ENCODE data around the gene CTNNBIP1. TPM values are rescaled to one million over a fixed set of nuclear protein-coding genes. Genes with fewer than 3 reads are reported as not detected.
A peak's percentile ranks its signal among the peaks of the same experiment; 100 is the strongest.

The CTNNBIP1 gene
- total RNA-seq, 6 experiments from 2014 or later, result 19.7 to 25.5 (median 21.4) TPM

DNA sequence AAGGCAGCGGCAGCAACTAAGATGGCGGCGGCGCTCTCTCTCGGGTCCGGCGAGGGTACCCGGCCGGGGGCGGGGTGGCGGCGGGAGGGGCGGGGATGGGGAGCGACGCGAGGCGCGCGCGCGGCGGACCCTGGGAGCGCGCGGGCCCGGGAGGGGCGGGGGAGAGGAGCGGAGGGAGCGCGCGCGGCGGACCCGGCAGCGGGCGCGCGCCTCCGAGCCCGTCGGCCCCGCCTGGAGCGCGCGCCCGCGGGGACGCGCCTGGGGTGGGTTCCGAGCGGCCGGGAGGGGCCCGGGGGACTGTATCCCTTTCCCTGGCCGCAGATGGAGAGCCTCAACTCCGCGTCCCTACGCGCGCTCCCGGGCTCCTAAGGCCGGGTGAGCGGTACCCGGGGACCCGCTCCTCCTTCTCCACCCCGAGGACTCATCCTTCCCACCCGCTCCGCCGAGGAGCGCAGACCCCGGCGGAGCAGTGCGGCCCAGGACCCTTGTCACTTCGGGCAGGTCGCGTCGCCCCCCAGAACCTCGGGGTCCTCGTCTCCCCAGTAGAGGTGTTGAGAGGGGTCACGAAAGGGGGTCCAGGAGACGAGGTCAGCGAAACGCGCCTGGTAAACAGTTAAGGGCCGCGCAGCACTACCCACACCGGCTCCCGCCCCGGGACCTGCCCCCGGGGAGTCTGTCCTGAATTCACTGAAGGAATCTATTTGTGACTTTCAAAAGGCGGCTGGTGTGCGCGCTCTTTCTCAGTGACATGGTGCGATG, 85.9 kb downstream of the CTNNBIP1 start, which contains the start of gene CLSTN1:
Gene CLSTN1 (minus strand): TSS at position 23 of the 759 bp plus-strand sequence. CDS start 232 bp downstream, outside the sequence.
- Mint-ChIP-seq H3K9me3 (no peaks in the 10 kb centered on the region), H3K4me1 (ENCODE audit: low read depth) (peaks cover 46% of the 10 kb centered on the region), H3K27ac (peak within 1 kb of the TSS; percentile 80), H3K4me3 (peak within 1 kb of the TSS; percentile 98), H3K36me3 (ENCODE audit: low read depth) (peaks cover 4% of the 10 kb centered on the region; the same call in 1 of the 2 replicates), H3K27me3 (ENCODE audit: insufficient read depth) (peaks cover 3% of the 10 kb centered on the region)
- DNase-seq, result peak; percentile 70
- TF ChIP-seq, protein P1, sequence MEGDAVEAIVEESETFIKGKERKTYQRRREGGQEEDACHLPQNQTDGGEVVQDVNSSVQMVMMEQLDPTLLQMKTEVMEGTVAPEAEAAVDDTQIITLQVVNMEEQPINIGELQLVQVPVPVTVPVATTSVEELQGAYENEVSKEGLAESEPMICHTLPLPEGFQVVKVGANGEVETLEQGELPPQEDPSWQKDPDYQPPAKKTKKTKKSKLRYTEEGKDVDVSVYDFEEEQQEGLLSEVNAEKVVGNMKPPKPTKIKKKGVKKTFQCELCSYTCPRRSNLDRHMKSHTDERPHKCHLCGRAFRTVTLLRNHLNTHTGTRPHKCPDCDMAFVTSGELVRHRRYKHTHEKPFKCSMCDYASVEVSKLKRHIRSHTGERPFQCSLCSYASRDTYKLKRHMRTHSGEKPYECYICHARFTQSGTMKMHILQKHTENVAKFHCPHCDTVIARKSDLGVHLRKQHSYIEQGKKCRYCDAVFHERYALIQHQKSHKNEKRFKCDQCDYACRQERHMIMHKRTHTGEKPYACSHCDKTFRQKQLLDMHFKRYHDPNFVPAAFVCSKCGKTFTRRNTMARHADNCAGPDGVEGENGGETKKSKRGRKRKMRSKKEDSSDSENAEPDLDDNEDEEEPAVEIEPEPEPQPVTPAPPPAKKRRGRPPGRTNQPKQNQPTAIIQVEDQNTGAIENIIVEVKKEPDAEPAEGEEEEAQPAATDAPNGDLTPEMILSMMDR (IDR thresholded peaks at IDR 0.05), result no peak

DNA sequence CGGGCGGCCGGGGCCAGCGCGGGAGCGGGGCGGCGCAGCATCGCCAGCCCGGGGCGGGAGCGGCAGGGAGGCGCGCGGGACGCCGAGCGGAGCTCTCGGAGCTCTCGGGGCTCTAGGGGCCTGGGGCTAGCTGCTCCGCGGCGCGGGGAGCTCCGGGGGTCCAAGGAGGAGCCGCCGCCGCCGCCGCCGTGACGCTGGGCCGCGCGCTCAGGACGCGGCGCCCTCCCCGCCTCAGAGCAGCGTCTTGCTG, 86.5 kb downstream of the CTNNBIP1 start:
- peak overlapping the region; percentile 46 for H3K4me3 Mint-ChIP-seq
- no peaks in the 10 kb centered on the region for H3K9me3 Mint-ChIP-seq
- H3K36me3 Mint-ChIP-seq (ENCODE audit: low read depth), result peaks cover 4% of the 10 kb centered on the region; the same call in 1 of the 2 replicates
- H3K27me3 Mint-ChIP-seq (ENCODE audit: insufficient read depth), result peaks cover 2% of the 10 kb centered on the region
- H3K27ac Mint-ChIP-seq, result no peak overlapping the region
- peaks cover 46% of the 10 kb centered on the region for H3K4me1 Mint-ChIP-seq (ENCODE audit: low read depth)
- no peak for DNase-seq
- TF ChIP-seq, protein P1 (IDR thresholded peaks at IDR 0.05), result no peak

DNA sequence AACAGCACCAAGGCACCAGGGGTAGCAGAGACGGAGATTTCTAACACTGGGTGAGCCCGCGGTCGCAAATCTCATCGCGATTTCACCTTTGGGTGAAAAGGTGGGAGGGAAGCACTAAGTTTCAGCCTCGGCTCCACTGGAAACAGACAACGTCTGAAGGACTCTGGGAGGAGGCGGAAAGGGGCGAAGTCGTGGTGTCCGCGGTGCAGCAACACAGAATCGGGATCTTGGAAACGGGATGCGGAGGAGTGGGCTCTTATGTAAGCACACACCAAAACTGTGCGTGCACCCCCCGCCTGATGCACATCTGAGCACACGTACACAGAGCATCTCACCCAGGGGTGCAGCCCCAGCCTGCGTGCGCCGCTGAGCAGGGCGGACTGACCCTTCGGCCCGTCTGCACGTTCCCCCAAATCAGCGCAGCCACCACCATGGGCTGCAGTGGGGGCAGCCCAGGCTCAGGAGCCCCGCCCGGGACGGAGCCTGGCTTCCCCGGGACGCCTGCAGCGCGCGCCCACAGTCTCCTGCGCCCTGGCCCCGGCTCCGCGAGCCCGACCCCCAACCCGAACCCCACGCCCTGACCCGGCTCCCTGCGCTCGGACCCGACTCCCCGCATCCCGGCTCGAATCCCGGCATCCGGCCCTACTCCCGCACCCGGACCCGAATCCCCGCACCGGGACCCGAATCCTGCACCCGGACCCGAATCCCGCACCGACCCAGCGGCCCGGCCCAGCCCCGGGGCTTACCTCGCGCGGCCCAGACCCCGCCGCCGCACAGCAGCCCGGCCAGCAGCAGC, 87.0 kb downstream of the CTNNBIP1 start:
- Mint-ChIP-seq H3K4me3 (peak overlapping the region; percentile 98), H3K27me3 (ENCODE audit: insufficient read depth) (peaks cover 2% of the 10 kb centered on the region), H3K9me3 (no peaks in the 10 kb centered on the region), H3K36me3 (ENCODE audit: low read depth) (peaks cover 4% of the 10 kb centered on the region; the same call in 1 of the 2 replicates), H3K4me1 (ENCODE audit: low read depth) (peaks cover 46% of the 10 kb centered on the region), H3K27ac (peak overlapping the region; percentile 80)
- TF ChIP-seq, protein P1 (IDR thresholded peaks at IDR 0.05), result no peak
- DNase-seq, result no peak

DNA sequence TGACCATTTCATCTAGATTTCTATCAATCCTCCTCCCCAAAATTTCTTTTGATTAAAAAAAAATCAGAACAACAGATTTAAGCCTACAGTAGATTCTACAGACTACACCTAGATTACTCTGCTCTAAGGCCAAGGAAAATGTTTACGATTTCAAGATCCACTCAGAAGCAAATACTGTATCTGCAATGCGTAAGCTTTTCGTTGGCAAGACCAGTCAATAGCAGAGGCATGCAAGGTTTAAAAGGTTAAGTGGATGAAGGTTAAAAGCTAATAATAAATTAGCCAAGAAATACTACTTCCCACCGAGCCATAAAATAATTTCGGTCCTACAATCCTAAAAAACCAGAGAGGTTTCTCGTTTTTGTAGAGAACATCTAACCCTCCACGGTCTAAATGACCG, 87.6 kb downstream of the CTNNBIP1 start:
- no peaks in the 10 kb centered on the region for H3K9me3 Mint-ChIP-seq
- H3K27ac Mint-ChIP-seq, result peak overlapping the region; percentile 80
- peaks cover 4% of the 10 kb centered on the region; the same call in 1 of the 2 replicates for H3K36me3 Mint-ChIP-seq (ENCODE audit: low read depth)
- H3K4me3 Mint-ChIP-seq, result peak overlapping the region; percentile 98
- H3K4me1 Mint-ChIP-seq (ENCODE audit: low read depth), result peaks cover 42% of the 10 kb centered on the region
- peaks cover 2% of the 10 kb centered on the region for H3K27me3 Mint-ChIP-seq (ENCODE audit: insufficient read depth)
- TF ChIP-seq, protein P1 (IDR thresholded peaks at IDR 0.05), result no peak
- no peak for DNase-seq

DNA sequence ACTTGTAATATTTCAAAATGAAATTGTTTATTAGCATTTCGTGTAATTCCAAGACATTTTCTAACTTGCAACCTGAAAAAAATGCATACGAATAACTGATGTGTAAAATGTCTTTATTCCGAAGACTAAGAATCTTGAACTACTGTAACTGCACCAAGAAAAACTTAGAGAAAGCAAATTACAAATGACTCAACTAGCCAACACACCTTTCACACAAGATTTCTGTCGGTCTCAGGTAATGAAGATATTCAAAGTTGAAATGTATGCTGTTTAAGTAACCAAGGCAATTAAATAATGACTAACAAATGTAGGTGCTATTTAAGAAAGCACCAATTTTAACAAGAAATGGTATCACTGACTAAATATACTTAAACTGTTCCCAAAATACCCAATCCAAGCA, 88.4 kb downstream of the CTNNBIP1 start:
- DNase-seq, result no peak
- Mint-ChIP-seq H3K4me1 (ENCODE audit: low read depth) (peaks cover 40% of the 10 kb centered on the region), H3K9me3 (no peaks in the 10 kb centered on the region), H3K36me3 (ENCODE audit: low read depth) (peaks cover 4% of the 10 kb centered on the region; the same call in 1 of the 2 replicates), H3K27ac (0 out of 2 replicates have a peak overlapping the region, but pooled peaks have one; percentile 80), H3K27me3 (ENCODE audit: insufficient read depth) (peaks cover 2% of the 10 kb centered on the region), H3K4me3 (peak overlapping the region; percentile 98)
- TF ChIP-seq, protein P1 (IDR thresholded peaks at IDR 0.05), result no peak
